ENCODE measurements around the gene SPTBN1.

SPTBN1 gene

DNA sequence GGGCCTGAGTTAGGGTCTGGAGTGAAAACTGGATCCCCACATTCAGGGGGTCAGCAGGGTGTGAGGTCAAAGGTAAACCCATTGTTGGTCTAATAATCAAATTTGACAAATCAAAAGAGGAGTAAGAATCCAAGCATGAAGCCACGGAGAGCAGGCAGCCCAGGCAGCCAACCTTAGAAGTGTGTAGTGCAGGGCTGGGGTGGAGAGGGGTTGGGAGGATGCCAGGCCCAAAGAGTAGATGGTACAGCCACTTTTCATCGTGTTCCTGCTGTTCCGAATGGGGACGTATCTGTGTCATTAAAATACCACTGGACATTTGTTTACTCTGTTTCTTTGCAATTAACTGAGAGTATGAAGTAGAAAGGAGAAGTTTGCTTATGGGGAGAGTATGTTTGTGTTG is 16.5 kb upstream of the SPTBN1 start:
- no peaks in the 10 kb centered on the region for H3K36me3 ChIP-seq (replicated peaks; ENCODE audit: low read depth, low read length)
- no peak overlapping the region for H3K9ac ChIP-seq (ENCODE audit: low read length)
- no peak overlapping the region for H3K4me2 ChIP-seq (ENCODE audit: low read length)
- H4K20me1 ChIP-seq (ENCODE audit: insufficient read depth, low read length) = no peaks in the 10 kb centered on the region
- no peak overlapping the region for H2AFZ ChIP-seq (ENCODE audit: low read depth, low read length)
- H3K4me3 ChIP-seq (ENCODE audit: low read length) = no peak overlapping the region
- H3K4me1 ChIP-seq (ENCODE audit: low read length) = peaks cover 4% of the 10 kb centered on the region
- no peaks in the 10 kb centered on the region for H3K27me3 ChIP-seq (ENCODE audit: low read depth, low read length)
- H3K9me3 ChIP-seq (ENCODE audit: insufficient read depth, low read length) = no peaks in the 10 kb centered on the region
- H3K79me2 ChIP-seq (ENCODE audit: low read length) = no peaks in the 10 kb centered on the region
- TF ChIP-seq, protein P1, sequence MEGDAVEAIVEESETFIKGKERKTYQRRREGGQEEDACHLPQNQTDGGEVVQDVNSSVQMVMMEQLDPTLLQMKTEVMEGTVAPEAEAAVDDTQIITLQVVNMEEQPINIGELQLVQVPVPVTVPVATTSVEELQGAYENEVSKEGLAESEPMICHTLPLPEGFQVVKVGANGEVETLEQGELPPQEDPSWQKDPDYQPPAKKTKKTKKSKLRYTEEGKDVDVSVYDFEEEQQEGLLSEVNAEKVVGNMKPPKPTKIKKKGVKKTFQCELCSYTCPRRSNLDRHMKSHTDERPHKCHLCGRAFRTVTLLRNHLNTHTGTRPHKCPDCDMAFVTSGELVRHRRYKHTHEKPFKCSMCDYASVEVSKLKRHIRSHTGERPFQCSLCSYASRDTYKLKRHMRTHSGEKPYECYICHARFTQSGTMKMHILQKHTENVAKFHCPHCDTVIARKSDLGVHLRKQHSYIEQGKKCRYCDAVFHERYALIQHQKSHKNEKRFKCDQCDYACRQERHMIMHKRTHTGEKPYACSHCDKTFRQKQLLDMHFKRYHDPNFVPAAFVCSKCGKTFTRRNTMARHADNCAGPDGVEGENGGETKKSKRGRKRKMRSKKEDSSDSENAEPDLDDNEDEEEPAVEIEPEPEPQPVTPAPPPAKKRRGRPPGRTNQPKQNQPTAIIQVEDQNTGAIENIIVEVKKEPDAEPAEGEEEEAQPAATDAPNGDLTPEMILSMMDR (IDR thresholded peaks at IDR 0.05; ENCODE audit: low read depth, low read length) = no peak
- TF ChIP-seq EZH2phosphoT487 (IDR thresholded peaks at IDR 0.05; ENCODE audit: low read depth) = no peak
- H3K27ac ChIP-seq (ENCODE audit: low read length) = no peak overlapping the region

DNA sequence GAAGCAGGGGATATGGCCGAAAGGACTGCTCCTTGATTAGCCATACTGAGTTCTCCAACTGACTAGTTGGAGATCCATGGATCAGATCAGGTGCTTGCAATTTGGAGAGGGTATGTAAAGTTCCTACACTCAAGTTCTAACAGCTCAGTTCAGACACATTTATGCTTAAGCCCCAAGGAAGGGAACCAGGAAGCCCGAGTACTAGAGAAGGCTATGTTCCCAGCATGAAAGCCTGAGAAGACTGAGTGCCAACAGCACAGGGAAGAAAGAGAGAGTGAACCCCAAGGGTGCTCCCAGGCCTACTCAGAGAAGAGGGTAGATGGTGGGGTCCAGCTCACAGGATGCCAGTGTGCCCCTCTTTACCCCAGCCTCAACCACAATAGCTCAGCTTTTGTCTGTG is 16.1 kb upstream of the SPTBN1 start:
- Histone ChIP-seq H3K36me3 (replicated peaks; ENCODE audit: low read depth, low read length) (no peaks in the 10 kb centered on the region), H3K27ac (ENCODE audit: low read length) (no peak overlapping the region), H3K79me2 (ENCODE audit: low read length) (no peaks in the 10 kb centered on the region), H3K4me3 (ENCODE audit: low read length) (no peak overlapping the region), H4K20me1 (ENCODE audit: insufficient read depth, low read length) (no peaks in the 10 kb centered on the region), H3K4me1 (ENCODE audit: low read length) (peaks cover 4% of the 10 kb centered on the region), H2AFZ (ENCODE audit: low read depth, low read length) (no peak overlapping the region), H3K4me2 (ENCODE audit: low read length) (no peak overlapping the region), H3K27me3 (ENCODE audit: low read depth, low read length) (no peaks in the 10 kb centered on the region), H3K9me3 (ENCODE audit: insufficient read depth, low read length) (no peaks in the 10 kb centered on the region), H3K9ac (ENCODE audit: low read length) (no peak overlapping the region)
- TF ChIP-seq EZH2phosphoT487 (IDR thresholded peaks at IDR 0.05; ENCODE audit: low read depth) = no peak
- TF ChIP-seq, protein P1 (IDR thresholded peaks at IDR 0.05; ENCODE audit: low read depth, low read length) = no peak

DNA sequence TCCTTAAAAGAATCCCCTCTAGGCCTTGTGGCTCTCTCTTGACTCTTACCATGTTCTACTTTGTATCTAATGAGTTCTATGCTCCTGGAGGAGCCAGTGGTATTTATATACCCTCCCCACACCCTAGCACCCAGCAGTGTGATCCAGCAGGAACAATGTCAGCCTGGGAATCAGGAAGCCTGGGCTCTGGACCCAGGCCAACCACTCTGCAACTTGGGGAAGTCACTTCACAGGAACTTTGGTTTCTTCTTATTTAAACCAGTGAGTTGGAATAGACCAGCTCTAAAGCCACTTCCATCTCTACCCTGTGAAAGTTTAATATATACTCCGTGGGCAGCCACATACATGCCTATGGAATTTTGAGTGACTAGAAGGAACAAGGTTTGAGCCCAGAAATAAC is 11.6 kb upstream of the SPTBN1 start:
- H3K36me3 ChIP-seq (replicated peaks; ENCODE audit: low read depth, low read length) = no peaks in the 10 kb centered on the region
- H3K4me2 ChIP-seq (ENCODE audit: low read length) = no peak overlapping the region
- H3K9ac ChIP-seq (ENCODE audit: low read length) = no peak overlapping the region
- no peak overlapping the region for H3K4me3 ChIP-seq (ENCODE audit: low read length)
- H2AFZ ChIP-seq (ENCODE audit: low read depth, low read length) = no peak overlapping the region
- H3K27me3 ChIP-seq (ENCODE audit: low read depth, low read length) = no peaks in the 10 kb centered on the region
- H3K79me2 ChIP-seq (ENCODE audit: low read length) = no peaks in the 10 kb centered on the region
- no peaks in the 10 kb centered on the region for H3K9me3 ChIP-seq (ENCODE audit: insufficient read depth, low read length)
- H4K20me1 ChIP-seq (ENCODE audit: insufficient read depth, low read length) = no peaks in the 10 kb centered on the region
- TF ChIP-seq EZH2phosphoT487 (IDR thresholded peaks at IDR 0.05; ENCODE audit: low read depth) = no peak
- TF ChIP-seq, protein P1 (IDR thresholded peaks at IDR 0.05; ENCODE audit: low read depth, low read length) = no peak
- no peak overlapping the region for H3K27ac ChIP-seq (ENCODE audit: low read length)
- H3K4me1 ChIP-seq (ENCODE audit: low read length) = no peaks in the 10 kb centered on the region

DNA sequence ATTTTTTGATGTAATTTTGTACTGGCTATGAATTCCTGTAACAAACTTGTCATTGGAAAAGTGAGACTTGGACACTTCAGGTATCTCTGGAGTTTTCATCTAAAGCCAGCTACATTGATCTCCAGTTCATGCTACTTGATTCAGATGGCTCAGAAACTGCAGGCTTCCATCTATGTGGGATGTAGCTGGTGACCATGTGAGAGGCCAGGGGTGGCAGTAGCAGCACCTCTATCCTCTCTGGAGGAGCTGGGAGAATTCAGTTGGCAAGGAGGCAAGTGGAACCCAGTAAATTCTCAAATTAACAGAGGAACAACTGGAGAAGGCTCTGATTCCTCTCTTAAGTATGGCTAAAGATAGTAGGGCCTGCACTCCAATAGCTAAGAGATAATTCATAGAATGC is 10.0 kb upstream of the SPTBN1 start:
- Histone ChIP-seq H2AFZ (ENCODE audit: low read depth, low read length) (no peak overlapping the region), H4K20me1 (ENCODE audit: insufficient read depth, low read length) (no peaks in the 10 kb centered on the region), H3K4me1 (ENCODE audit: low read length) (no peaks in the 10 kb centered on the region), H3K36me3 (replicated peaks; ENCODE audit: low read depth, low read length) (no peaks in the 10 kb centered on the region), H3K4me2 (ENCODE audit: low read length) (no peak overlapping the region), H3K27me3 (ENCODE audit: low read depth, low read length) (no peaks in the 10 kb centered on the region), H3K79me2 (ENCODE audit: low read length) (no peaks in the 10 kb centered on the region), H3K9ac (ENCODE audit: low read length) (no peak overlapping the region), H3K9me3 (ENCODE audit: insufficient read depth, low read length) (no peaks in the 10 kb centered on the region), H3K27ac (ENCODE audit: low read length) (no peak overlapping the region), H3K4me3 (ENCODE audit: low read length) (no peak overlapping the region)
- TF ChIP-seq, protein P1 (IDR thresholded peaks at IDR 0.05; ENCODE audit: low read depth, low read length) = no peak
- no peak for TF ChIP-seq EZH2phosphoT487 (IDR thresholded peaks at IDR 0.05; ENCODE audit: low read depth)
